Mammary epithelial cell (primary cell): Measurements from ENCODE around the gene ZNF555.

Source experiments
- EZH2 ChIP-seq: IDR thresholded peaks from 2 replicates; pipeline ENCODE4 v1.6.1; 2012; ENCODE audit warnings: low read length, inconsistent platforms, borderline replicate concordance
- TF ChIP-seq, protein P1 (sequence below), 2 donors: IDR thresholded peaks in 1 of 2; conservative IDR thresholded peaks in 1 of 2; 2 replicates each; pipeline ENCODE4 v1.5.1; 2011 to 2012; ENCODE audit warnings: inconsistent platforms in 2 of 2, low read length in 2 of 2, mild to moderate bottlenecking in 2 of 2, control low read depth in 1 of 2, low read depth in 1 of 2; ENCODE audit not compliant: insufficient read depth in 1 of 2; ENCODE audit errors: extremely low read depth in 1 of 2

- TF ChIP-seq, protein P1, sequence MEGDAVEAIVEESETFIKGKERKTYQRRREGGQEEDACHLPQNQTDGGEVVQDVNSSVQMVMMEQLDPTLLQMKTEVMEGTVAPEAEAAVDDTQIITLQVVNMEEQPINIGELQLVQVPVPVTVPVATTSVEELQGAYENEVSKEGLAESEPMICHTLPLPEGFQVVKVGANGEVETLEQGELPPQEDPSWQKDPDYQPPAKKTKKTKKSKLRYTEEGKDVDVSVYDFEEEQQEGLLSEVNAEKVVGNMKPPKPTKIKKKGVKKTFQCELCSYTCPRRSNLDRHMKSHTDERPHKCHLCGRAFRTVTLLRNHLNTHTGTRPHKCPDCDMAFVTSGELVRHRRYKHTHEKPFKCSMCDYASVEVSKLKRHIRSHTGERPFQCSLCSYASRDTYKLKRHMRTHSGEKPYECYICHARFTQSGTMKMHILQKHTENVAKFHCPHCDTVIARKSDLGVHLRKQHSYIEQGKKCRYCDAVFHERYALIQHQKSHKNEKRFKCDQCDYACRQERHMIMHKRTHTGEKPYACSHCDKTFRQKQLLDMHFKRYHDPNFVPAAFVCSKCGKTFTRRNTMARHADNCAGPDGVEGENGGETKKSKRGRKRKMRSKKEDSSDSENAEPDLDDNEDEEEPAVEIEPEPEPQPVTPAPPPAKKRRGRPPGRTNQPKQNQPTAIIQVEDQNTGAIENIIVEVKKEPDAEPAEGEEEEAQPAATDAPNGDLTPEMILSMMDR (conservative IDR thresholded peaks at IDR 0.05 in 1 of 2, IDR thresholded peaks at IDR 0.05 in 1 of 2; ENCODE audit: extremely low read depth in 1 of 2, insufficient read depth in 1 of 2, low read depth in 1 of 2, low read length in 2 of 2) = no peak
- TF ChIP-seq EZH2 = no peak
Measured at GRCh38 chr19:2809387-2810140, 31.7 kb upstream of the ZNF555 start.
